ENCODE data around the gene FRK.
"Not testable (repeated sequence)": the region's sequence is repeated elsewhere in the genome, so short reads cannot be mapped to it uniquely, and the experiment has no call there.

The FRK gene

DNA sequence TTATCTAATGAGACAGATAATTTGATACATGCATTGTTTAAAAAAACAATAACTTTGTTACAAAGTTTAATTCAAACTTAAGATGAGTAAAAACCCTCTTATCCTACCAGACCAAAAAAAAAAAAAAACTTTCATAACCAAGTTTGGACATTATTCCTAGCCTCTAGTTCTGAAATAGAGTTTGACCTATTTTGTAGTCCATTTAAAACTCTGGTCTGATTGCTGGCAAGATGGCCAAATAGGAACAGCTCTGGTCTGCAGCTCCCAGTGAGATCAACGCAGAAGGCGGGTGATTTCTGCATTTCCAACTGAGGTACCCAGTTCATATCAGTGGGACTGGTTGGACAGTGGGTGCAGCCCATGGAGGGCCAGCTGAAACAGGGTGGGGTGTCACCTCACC lies 125.9 kb downstream of the FRK start:
- no peak for DNase-seq

- no peak for DNase-seq
Observed at GRCh38 chr6:115934145-115934544, 126.5 kb downstream of the FRK start.

DNA sequence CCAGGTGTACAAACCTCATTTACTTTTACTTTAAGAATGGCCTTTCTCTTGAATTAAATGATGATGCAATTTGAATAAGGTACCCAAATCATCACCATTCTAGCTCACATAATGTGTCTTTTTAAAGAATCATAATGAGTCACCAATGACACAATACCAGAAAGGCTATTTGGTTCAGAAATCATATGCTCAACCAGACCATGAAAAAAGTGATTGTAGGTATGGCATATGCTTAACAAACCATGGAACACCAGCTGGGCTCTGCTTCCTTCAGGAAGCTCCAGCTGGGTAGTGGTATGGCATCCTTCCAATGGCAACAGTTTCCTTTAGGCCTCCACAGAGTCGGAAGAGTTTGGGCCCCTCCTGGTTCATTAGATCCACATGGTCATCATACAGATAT lies 128.2 kb downstream of the FRK start:
- peak; percentile 90 for DNase-seq

GRCh38 chr6:115928000-115928399 lies 132.7 kb downstream of the FRK start:
- DNase-seq = not testable (repeated sequence)

DNA sequence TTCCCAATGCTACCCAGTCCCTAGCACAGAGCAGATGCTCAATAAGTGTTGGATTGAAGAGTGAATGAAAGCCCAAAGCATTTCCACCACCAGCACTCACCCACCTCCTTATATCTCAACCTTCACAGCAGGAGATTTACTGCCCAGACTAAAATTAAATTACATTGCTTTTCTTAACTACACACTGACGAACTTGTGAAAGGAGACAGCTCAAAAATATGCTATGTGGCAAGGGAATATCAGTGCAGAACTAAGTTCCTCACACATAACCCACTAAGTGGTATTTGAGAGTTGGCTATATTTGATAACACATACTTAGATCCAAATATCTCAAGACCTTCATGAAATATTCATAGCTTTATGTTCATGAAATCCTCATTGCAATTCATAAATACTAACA lies 137.7 kb downstream of the FRK start:
- no peak for DNase-seq

DNA sequence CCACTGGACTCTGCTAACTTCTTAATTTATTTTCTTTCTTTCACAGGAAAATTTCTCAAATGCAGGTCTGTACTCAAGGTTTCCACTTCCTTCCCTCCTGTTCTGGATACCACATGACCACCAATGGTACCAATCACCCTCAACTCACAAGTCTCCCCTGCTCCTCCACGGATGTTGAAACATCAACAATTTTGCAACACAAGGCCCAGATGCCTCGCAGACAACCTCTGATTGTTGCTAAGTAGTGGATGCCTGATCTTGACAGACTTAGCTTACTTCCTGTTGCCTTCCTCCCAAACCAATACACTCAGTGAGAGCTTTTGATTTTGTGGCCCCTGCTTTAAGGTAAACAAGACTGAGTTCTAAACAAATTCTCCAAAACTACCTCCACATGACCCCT lies 146.6 kb downstream of the FRK start:
- DNase-seq = no peak

GRCh38 chr6:115909923-115910546 lies 150.7 kb downstream of the FRK start:
- peak; percentile 15 for DNase-seq

DNA sequence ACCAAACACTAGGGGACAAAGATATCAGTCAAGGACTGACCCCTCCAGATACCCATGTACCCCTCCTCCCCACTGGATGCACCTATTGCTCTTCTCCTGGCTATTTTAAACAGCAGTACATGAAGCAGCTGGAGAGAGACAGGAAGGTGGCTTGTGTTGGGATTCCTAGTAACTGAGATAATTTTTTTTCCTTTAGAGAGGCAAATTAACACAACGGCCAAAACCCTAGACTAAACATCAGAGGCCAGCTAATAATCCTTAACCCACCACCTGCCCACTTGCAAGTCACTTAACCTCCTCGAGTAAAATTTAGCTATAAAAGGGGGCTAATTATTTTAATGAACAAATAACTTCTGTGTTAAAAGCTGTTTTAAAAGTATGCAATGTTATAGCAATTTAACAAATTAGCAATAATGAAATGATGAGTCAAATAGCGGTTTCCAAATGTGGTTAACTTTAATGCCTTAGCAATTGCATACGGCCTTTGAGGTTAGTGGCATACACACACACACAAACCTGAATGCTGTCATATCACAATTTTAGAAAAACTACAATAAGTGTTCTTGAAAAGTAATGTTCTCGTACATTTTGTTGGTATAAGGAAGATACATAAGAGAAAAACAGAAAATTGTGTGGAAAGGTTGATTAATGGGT lies 151.7 kb downstream of the FRK start:
- no peak for DNase-seq

DNA sequence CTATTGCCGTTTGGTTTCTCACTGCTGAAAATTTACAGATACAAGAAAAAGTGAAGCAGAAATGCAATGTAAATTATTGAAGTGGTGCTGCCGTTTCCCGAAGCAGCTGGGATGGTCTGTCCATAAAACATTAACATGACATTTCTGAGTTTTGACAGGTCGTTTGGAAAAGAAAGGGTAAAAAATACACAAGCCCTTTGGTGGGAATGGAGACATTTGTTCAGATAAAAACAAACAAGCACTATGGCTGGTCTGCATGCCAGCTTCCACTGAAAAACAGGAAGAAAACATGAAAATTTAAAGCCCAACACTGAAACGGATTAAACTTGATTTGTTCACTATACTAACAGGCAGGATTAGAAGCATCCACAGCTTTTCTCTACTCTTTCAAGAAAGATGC lies 155.2 kb downstream of the FRK start:
- no peak for DNase-seq

GRCh38 chr6:115902436-115902835 lies 158.3 kb downstream of the FRK start:
- DNase-seq = no peak

- no peak for DNase-seq
Observed at GRCh38 chr6:115901896-115902295, 158.8 kb downstream of the FRK start.

DNA sequence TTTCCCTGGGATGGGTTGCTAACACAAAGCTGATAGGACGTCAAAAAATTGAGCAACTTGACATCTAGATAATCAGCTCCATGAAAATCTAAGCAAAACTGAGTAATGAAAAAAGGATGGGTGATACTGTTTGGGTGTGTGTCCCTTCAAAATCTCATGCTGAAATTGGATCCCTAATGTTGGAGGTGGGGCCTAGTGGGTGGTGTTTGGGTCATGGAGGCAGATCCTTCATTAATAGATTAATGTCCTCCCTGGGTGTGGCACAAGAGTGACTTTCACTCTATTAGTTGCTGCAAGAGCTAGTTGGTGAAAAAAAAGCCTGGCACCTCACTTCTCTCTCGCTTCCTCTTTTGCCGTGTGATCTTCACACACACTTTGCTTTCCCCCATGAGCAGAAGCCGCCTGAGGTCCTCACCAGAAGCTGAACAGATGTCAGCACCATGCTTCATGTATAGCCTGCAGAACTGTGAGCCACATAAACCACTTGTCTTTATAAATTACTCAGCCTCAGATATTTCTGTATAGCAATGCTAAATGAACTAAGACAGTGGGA lies 160.9 kb downstream of the FRK start:
- no peak for DNase-seq

DNA sequence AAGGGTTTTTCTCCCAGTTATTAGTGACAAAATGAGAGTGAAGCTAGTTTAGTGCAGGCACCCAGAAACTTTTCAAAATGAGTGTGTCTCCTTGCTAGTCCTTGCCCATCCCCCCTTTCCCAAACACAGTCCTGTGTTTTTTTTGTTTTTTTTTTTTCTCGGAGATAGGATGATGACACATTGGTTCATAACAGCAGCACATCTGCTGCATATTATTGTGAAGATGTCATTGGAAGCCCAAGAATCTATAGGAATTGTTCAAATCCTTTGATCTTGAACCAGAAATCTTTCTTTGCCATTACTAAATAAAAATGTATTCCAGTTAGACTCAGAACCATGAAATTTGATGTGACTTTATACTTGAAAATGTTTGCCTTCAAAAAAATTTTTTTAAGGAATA lies 162.4 kb downstream of the FRK start:
- DNase-seq = peak; percentile 89

DNA sequence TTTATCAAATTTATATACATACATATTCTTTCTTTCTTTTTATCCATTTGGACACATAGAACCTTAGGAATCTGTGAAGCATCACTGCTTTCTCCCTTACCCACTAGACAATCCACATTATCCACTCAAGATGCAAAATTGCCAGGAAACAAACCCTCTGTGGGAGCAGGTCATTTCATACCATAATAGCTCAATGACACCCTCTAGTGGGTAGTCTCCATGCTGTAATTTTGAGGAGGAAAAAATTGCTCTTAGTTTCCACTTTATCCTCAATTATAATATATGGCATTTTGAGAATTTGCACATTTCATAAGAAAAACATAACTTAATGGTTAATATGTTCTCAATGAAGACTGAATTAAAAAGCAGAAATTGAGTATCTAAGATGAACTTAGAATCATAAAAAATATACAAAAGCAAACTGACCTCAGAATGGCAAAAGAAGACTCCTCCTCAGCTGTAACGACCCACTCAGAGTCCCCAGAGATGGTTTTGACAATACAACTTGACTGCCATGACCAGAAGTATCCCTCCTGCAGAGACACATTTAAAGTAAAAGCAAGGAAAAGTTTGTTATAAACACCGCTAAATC lies 164.1 kb downstream of the FRK start:
- peak; percentile 58 for DNase-seq

DNA sequence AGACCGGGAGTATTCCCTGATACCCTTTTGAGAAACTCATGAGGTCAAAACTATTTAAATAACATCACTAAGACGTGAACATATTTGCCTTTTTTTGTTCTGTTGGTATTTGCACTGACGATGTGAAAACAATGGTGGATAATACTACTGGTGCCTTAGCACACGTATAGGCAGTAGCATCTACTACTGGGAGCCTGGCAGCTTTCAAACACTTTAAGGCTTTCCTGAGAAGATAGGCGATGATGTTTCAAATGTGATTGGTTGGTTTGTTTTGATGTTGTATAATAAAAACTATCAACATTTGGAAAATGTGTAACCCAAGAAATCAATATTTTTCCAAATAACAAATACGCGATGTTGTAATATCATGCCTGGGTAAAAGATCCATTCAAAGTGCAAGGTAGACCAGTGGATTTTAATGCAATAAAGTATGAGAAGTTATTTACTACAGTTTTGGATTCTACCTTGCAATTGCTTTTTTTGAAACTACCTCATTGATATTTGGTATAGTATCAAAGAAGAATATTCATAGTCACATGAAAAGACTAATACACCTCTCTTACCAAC lies 166.2 kb downstream of the FRK start:
- no peak for DNase-seq

DNA sequence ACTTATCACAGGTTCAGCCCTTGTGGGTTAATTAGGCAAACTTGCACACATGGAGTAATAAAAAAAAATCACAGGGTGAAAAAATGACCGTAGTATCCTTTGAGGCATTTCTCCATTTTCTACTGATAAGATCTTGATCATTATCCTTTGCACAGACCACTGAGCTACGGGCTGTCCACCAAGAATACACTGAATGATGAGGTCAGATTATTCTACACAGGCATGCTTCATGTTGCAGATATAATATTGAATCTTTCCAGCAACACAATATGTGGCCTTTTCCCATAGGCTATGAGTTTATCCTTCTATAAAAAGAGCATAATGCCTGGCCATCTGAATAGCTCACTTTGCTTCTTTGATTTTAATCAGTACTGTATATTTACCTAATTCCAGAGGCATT lies 168.9 kb downstream of the FRK start:
- DNase-seq = no peak

DNA sequence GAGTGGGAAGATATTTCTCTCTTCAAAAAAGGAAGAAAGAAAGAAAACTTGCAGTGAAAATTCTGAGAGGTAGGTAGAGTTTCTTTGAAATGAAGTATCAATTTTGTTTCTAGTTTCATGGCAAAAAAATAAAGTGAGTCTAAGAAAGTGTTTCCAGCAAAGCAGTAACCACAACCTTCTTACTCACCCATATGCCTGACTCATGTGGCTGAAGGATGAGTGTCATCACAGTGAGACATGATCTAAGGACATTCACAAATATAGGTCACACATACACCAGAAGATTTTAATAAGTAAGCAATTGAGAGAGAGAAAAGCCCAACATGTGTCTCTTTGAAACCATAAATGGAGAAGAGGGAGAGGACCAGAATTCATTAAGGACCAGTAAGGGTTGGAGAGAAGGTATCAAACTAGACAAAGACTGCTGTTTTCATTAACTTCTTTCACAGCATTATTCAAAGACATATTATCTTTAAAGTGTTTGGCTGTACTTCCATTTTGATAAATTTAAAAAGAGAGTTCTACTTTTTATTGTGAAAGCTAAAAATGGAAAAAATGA lies 169.5 kb downstream of the FRK start:
- peak; percentile 82 for DNase-seq

GRCh38 chr6:115890238-115890637 lies 170.5 kb downstream of the FRK start:
- no peak for DNase-seq

DNA sequence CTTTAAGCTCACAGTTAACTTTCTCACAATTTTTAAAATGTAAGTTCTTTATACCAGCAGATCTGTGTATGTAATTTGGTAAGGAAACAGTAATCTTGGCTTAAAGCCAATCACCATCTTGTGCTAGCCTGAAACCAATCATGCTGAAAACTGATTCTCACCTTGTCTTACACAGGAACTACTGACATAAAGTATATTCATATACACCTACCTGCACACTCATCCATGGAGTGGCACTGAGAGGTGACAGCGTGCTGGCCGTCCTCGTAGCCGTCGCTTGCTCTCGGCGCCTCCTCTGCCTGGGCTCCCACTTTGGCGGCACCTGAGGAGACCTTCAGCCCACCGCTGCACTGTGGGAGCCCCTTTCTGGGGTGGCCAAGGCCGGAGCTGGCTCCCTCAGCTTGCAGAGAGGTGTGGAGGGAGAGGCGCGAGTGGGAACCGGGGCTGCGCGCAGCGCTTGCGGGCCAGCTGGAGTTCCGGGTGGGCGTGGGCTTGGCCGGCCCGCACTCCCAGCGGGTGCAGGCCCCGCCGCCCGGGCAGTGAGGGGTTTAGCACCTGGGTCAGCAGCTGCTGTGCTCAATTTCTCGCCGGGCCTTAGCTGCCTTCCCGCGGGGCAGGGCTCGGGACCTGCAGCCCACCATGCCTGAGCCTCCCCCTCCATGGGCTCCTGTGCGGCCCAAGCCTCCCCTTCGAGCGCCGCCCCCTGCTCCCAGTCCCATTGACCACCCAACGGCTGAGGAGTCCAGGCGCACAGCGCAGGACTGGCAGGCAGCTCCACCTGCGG lies 171.8 kb downstream of the FRK start:
- DNase-seq = not testable (repeated sequence)

DNA sequence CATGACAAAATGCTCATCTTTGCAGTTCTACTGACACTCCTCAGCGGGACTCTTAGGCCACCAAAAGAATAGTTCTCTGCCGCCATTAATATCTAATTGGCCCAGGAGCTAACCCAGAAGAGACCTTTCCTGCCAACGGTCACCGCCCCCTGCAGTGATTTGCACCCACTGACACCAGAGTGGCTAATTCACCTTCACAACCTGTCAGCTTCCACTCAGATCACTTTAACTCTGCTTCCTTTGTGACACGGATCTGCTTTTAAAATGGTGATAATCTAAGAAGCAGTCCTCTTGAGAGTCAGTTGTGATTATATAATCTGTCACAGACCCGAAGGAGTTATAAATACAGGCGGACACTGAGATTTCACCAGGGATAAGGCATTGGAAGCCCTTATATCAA lies 172.8 kb downstream of the FRK start:
- DNase-seq = no peak

- no peak for DNase-seq
Observed at GRCh38 chr6:115885636-115886366, 174.9 kb downstream of the FRK start.

DNA sequence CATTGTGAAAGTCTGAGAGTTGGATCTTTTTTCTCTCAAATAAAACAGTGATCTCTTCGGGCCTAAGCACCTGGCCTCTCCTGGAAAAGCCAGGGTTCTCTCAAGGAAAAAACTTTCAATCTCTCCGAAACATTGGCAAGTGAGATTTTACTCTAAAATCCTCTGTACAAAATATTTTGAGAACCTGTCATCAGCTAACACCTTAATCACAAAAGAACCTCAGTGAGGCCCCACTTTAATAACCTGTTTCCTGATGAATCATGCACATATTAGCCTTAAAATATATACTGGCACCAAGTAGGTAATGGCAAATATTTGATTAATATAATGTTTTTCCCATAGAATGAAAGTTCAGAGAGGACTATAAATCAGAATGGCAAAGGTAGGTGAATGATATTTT lies 177.9 kb downstream of the FRK start:
- DNase-seq = no peak

All from fibroblast of skin of scalp (primary cell).